SK-N-MC (cell line): ENCODE results near the gene TOMM40.

Experiments used
- DNase-seq: peaks from one replicate; pipeline ENCODE4 v3.0.0-alpha.2; 2011; ENCODE audit warnings: low read depth, low spot score
- H3K27ac ChIP-seq: fragments of 200-600 bp; sonication (generic); 2 replicates; pipeline ENCODE4 v1.5.1; 2016; ENCODE audit warnings: mixed run types
- H3K36me3 ChIP-seq: fragments of 200-600 bp; sonication (generic); 2 replicates; pipeline ENCODE4 v1.6.1; 2017; ENCODE audit warnings: antibody characterized with exemption, low read length, mixed read lengths; ENCODE audit not compliant: insufficient read depth
- H3K4me3 ChIP-seq: fragments of 200-600 bp; sonication (generic); 2 replicates; pipeline ENCODE4 v1.5.1; 2016
- H3K9ac ChIP-seq: fragments of 200-600 bp; sonication (generic); 2 replicates; pipeline ENCODE4 v1.8.0; 2017; ENCODE audit warnings: mixed run types, mixed read lengths; ENCODE audit not compliant: insufficient read length
- H3K9me3 ChIP-seq: fragments of 200-600 bp; sonication (generic); 2 replicates; pipeline ENCODE4 v1.6.1; 2017; ENCODE audit warnings: low read depth, mild to moderate bottlenecking, antibody characterized with exemption, low read length, moderate library complexity, mixed read lengths
- EZH2 ChIP-seq: fragments of 200-600 bp; sonication (generic); IDR thresholded peaks from one replicate; pipeline ENCODE4 v1.6.1; 2017; ENCODE audit warnings: antibody characterized with exemption
- FOXP2 ChIP-seq: optimal IDR thresholded peaks from 2 replicates; pipeline ENCODE3; 2011; ENCODE audit warnings: mild to moderate bottlenecking, moderate library complexity; ENCODE audit not compliant: insufficient read depth; ENCODE audit errors: extremely low read length, control extremely low read depth
- POLR2AphosphoS5 ChIP-seq: IDR thresholded peaks from 2 replicates; pipeline ENCODE4 v1.6.1; 2012; ENCODE audit warnings: mild to moderate bottlenecking, low read depth, low read length, borderline replicate concordance

The TOMM40 gene

DNA sequence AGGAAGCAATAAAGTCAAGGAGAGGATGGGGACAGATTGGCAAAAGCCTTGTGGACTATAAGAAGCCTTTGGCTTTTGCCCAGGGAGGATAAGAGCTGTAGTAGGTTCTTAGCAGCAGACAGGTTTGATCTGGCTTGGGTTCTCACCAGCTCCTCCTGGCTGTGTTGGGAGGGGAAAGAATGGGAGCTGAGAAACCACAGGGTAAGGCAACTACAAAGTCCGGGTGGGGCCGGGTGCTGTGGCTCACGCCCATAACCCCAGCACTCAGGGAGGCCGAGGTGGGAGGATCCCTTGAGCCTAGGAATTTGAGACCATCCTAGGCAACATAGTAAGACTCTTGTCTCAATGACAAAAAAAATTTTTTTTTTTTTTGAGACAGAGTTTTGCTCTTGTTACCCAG is 24.4 kb upstream of the TOMM40 start:
- TF ChIP-seq POLR2AphosphoS5 = no peak
- no peak for TF ChIP-seq EZH2
- no peak for TF ChIP-seq FOXP2
- Histone ChIP-seq H3K9ac (no peak overlapping the region), H3K4me3 (no peak overlapping the region), H3K36me3 (no peaks in the 10 kb centered on the region; the same call in 1 of the 2 replicates), H3K9me3 (no peaks in the 10 kb centered on the region), H3K27ac (no peak overlapping the region)
- no peak for DNase-seq

DNA sequence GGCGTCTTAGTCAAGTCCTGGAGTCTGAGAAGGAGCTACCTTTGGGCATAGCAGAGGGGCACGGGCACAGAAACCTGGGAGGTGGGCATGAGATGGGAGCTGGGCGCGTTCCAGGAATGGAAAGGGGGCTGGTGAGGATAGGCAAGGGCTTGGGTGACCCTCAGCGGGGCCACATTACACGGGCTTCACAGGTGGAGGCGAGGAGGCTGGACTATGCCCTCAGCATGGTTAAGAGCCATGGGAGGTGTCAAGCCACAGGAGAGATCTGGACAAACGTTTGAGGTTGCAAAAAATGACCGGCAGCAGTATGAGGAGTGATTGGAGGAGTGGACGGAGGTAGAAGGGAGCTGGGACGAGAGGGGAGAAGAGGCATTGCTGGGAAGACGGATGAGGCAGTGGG is 23.5 kb upstream of the TOMM40 start:
- H3K9me3 ChIP-seq = no peaks in the 10 kb centered on the region
- no peak overlapping the region for H3K9ac ChIP-seq
- no peak for TF ChIP-seq POLR2AphosphoS5
- TF ChIP-seq FOXP2 = no peak
- TF ChIP-seq EZH2 = no peak
- no peak overlapping the region for H3K27ac ChIP-seq
- H3K4me3 ChIP-seq = no peak overlapping the region
- DNase-seq = no peak
- H3K36me3 ChIP-seq = peaks cover 3% of the 10 kb centered on the region

DNA sequence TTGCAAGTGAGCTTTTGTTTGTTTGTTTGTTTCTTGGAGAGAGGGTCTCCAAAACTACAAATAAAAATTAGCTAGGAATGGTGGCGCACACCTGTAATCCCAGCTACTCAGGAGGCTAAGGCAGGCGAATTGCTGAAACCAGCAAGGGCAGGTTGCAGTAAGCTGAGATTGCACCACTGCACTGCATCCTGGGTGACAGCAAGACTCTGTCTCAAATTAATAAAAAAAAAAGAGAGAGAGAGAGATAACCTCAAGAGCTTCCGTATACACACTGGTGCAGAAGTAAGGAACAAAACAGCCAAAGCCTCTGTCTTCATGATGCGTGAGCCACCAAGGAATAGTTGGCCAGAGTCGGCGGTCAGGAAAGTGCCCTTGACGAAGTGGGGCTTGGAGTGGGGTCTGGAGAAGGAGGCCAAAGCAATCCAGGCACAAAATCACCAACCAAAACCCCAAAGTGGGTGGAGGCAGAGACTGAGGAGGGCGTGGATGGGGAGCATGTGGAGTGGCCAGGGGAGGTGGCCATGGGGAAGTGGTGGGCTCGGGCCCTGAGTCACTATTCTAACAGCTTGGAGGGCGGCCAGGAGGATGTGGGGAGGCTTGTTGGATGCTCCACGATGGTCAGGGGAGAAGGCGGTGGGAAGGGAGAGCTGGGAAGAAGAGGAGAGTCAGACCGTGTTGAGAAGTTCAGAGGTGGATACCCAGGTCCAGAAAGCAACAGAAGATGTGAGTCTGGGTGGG is 21.2 kb upstream of the TOMM40 start:
- no peak overlapping the region for H3K4me3 ChIP-seq
- H3K27ac ChIP-seq = no peak overlapping the region
- TF ChIP-seq FOXP2 (no peak), POLR2AphosphoS5 (no peak), EZH2 (no peak)
- peaks cover 10% of the 10 kb centered on the region for H3K36me3 ChIP-seq
- no peaks in the 10 kb centered on the region for H3K9me3 ChIP-seq
- no peak overlapping the region for H3K9ac ChIP-seq
- no peak for DNase-seq

DNA sequence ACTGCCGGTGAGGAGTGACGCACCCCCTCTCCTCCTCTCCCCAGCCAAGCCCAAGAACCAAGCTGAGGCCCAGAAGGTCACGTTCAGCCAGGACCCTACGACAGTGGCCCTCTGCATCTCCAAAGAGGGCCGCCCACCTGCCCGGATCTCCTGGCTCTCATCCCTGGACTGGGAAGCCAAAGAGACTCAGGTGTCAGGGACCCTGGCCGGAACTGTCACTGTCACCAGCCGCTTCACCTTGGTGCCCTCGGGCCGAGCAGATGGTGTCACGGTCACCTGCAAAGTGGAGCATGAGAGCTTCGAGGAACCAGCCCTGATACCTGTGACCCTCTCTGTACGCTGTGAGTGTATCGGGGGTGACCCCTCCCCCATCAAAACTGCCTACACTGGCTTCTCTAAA is 19.2 kb upstream of the TOMM40 start:
- Histone ChIP-seq H3K4me3 (no peak overlapping the region), H3K9ac (no peak overlapping the region), H3K27ac (no peak overlapping the region), H3K36me3 (peaks cover 20% of the 10 kb centered on the region), H3K9me3 (no peaks in the 10 kb centered on the region)
- no peak for DNase-seq
- TF ChIP-seq FOXP2 (no peak), EZH2 (no peak), POLR2AphosphoS5 (no peak)

DNA sequence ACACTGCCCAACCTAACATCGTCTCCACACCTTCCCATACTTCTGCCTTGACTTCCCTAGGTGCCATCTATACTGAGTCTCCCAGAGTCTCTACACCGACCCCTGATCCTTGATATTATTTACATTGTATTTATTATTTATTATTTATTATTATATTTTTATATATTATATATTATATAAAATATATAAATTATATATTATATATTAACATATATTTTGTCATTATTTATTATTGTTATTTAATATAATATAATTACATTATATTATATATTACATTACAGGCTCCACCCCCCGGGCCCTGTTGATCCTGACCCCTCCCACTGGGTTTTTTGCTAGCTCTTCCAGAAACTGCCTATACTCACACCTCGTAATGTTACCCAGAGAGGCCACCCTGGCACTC is 18.4 kb upstream of the TOMM40 start:
- no peak overlapping the region for H3K4me3 ChIP-seq
- DNase-seq = no peak
- H3K36me3 ChIP-seq = peaks cover 20% of the 10 kb centered on the region
- H3K9me3 ChIP-seq = no peaks in the 10 kb centered on the region
- no peak overlapping the region for H3K9ac ChIP-seq
- H3K27ac ChIP-seq = no peak overlapping the region
- no peak for TF ChIP-seq FOXP2

GRCh38 chr19:44874317-44874716 is 16.7 kb upstream of the TOMM40 start:
- H3K36me3 ChIP-seq = peaks cover 20% of the 10 kb centered on the region
- TF ChIP-seq FOXP2 (no peak), EZH2 (no peak), POLR2AphosphoS5 (no peak)
- no peaks in the 10 kb centered on the region for H3K9me3 ChIP-seq
- DNase-seq = no peak
- H3K9ac ChIP-seq = no peak overlapping the region
- no peak overlapping the region for H3K27ac ChIP-seq
- H3K4me3 ChIP-seq = no peak overlapping the region

GRCh38 chr19:44875666-44876451 is 15.2 kb upstream of the TOMM40 start:
- Histone ChIP-seq H3K9me3 (no peaks in the 10 kb centered on the region), H3K27ac (no peak overlapping the region), H3K9ac (no peak overlapping the region), H3K4me3 (no peak overlapping the region), H3K36me3 (peaks cover 20% of the 10 kb centered on the region)
- DNase-seq = no peak
- TF ChIP-seq FOXP2 = no peak
- TF ChIP-seq POLR2AphosphoS5 = no peak
- no peak for TF ChIP-seq EZH2

- TF ChIP-seq EZH2 (no peak), FOXP2 (no peak), POLR2AphosphoS5 (no peak)
- H3K9ac ChIP-seq = no peak overlapping the region
- H3K4me3 ChIP-seq = no peak overlapping the region
- DNase-seq = no peak
- H3K9me3 ChIP-seq = no peaks in the 10 kb centered on the region
- peaks cover 20% of the 10 kb centered on the region for H3K36me3 ChIP-seq
- H3K27ac ChIP-seq = no peak overlapping the region
Measured at GRCh38 chr19:44876930-44877535, 14.0 kb upstream of the TOMM40 start.
